Left ventricle myocardium superior (tissue), 1 donor: ENCODE measurements around the gene C2CD2. TPM values are rescaled to one million over a fixed set of nuclear protein-coding genes. Genes with fewer than 3 reads are reported as not detected.

Experiments
- ATAC-seq: fragments of 200-7000 bp; cut with Tn5 transposase; one replicate; pipeline ENCODE4 v1.9.1; 2020; ENCODE audit warnings: mild to moderate bottlenecking, moderate library complexity
- DNase-seq: peaks from one replicate; pipeline ENCODE4 v3.0.0-alpha.2; 2020
- intact Hi-C: fragments of 100-400 bp; cut with micrococcal nuclease; formaldehyde crosslinking; loops from one replicate; pipeline ENCODE4 v1.11.0; 2022
- total RNA-seq: library from RNA; stranded (reverse); fragmentation: NEBNext Ultra II Directional; extraction: Animal tissue kit (Norgen Biotek cat#: 25700); gene quantifications from one replicate; pipeline ENCODE4 v1.2.1, GENCODE V29; 2021
- donor health status: DM: no; HTN: yes; CAD: no; lungs with severe emphysema.

Gene C2CD2
- total RNA-seq, 1 donor from 2014 or later = 5.2 TPM

DNA sequence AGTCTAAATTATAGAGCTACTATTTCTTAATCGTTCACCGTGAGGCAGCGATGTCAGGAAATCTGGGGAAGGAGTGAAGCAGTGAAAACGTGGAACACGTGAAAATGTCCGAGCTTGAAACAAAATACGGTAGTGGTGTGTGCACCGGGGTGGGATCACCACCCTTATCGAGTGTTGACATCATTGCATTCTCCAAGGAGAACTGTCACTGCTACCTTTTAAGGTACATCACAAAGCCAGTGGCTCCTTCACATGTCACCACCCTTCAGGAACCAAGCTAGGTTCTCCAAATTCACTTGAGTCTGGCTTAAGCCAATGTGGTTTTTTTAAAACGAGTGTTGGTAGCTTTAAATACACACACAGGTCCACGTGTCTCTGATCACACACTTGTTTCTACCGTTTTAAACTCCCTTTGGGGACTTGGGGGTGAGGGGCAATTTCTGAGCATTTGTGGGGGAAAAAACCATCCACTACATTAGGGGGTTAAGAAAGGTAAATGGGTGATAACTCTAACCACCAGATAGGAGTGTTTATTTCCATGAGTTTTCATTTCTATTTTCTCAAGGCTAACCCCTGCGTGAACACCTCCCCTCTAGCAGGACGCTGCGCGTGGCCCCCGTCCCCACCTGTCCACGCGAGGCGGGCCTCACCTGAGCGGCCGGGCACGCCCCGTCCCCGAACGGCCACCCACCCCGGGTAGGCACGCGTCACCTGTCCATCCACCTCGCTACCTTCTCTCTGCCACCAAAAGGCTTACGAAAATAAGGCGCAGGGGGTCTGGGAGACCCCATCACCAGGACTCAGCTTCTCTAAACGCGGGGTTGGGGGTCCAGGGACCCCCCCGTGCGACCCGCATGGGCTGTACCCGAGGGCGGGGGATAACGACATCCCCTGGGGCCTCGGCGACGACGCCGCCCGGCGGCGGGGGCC is 75.7 kb downstream of the C2CD2 start:
- intact Hi-C loops = no loop called here
- peak; percentile 16 for ATAC-seq
- no peak for DNase-seq

GRCh38 chr21:41876928-41877652 is 76.7 kb downstream of the C2CD2 start:
- ATAC-seq (no peak), DNase-seq (no peak)
- intact Hi-C loops = no loop called here

GRCh38 chr21:41876396-41876795 is 77.4 kb downstream of the C2CD2 start:
- ATAC-seq (no peak), DNase-seq (no peak)
- intact Hi-C loops = no loop called here

- intact Hi-C loops = no loop called here
- no peak for DNase-seq
- ATAC-seq = no peak
Measured at GRCh38 chr21:41875086-41875485, 78.7 kb downstream of the C2CD2 start.

GRCh38 chr21:41874611-41875010 is 79.2 kb downstream of the C2CD2 start:
- ATAC-seq (no peak), DNase-seq (no peak)
- intact Hi-C loops = no loop called here

DNA sequence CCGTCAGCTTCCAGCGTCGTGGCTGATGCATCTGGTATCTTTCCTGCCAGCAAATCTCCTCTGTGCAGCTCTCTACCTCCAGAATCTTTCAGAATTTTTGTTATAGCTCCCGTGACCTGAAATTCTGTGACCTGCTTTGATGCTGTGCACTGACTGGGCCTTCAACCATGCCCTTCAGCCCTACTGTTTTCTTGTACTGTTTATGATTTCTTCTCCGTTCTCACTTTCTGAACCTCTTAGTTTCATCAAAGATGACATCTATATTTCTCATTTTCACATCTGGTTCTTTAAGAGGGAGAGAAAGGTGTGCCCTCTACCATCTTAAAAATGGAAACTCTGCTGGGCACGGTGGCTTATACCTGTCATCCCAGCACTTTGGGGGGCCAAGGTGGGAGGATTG is 80.4 kb downstream of the C2CD2 start:
- no peak for ATAC-seq
- intact Hi-C loops = no loop called here
- DNase-seq = no peak

DNA sequence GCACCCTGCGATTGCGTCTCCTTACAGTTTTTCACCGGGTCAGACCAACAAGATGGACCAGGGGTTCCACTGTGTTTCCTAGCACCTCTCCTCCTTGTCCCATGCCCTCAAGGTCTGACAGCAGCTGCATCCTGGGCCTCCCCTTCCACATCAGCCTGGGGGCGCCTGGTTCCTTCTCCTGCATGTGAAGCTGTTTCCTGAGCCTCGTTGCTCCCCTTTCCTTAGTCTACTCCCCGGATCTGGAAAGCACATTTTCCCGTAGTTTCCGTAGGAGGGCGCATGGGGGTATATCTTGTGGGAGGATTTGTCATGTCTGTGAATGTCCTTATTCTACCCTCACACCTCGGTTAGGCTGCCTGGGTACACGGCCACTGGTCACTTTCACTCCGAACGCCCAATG is 80.8 kb downstream of the C2CD2 start:
- no peak for DNase-seq
- intact Hi-C loops = no loop called here
- no peak for ATAC-seq

DNA sequence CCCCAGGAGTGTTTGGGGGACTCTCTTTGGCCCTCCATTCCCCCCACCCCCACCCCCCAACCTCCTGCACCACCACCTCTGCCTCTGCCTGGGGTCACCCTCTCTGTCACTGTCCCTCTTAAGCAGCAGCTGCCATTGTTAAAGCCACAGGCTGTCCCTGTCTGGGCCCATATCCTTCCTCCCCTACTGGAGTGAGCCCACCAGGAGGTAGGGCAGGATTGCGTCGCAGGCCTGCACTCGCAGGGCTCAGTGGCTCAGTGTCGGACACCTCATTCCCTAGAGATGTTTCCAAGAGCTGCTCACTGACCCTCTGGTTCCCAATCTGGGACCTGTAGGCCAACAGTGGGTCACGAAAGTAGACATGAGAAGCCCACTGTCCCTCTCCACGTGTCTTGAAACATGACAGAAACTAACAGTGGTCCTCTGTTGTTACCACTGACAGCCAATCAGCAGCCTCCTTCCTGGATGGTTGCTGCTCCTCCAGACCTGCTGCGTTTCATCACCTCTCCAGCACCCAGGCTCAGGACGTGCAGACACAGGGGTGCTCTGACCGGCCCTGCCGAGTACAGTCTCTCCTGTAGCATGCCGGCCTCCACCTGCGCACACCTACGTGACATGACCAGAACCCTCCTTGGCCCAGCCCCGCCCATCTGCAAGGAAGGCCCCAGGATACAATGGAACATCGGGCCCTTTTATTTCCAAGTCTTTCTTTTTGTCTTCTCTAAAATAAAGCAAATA is 82.4 kb downstream of the C2CD2 start:
- no peak for ATAC-seq
- no peak for DNase-seq
- intact Hi-C loops = no loop called here

DNA sequence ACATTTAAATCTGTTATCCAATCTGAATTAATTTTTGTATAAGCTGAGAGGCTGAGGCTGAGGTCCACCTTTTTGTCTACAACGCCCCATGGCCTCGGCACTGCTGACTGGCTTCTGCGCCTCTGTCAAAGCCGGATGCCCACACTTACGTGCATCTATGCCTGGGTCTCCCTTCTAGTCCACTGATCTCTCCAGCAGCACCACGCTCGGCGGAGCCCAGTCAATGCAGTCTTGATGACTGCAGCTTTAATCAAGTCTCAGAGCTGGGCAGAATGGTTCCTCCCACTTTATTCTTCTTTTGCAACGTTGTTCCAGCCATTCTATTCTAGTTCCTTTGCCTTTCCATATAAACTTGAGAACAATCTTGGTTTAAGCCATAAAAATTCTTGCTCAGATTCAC is 84.0 kb downstream of the C2CD2 start:
- ATAC-seq (no peak), DNase-seq (no peak)
- intact Hi-C loops = no loop called here

GRCh38 chr21:41868062-41868710 is 85.6 kb downstream of the C2CD2 start:
- no peak for ATAC-seq
- intact Hi-C loops = no loop called here
- no peak for DNase-seq

DNA sequence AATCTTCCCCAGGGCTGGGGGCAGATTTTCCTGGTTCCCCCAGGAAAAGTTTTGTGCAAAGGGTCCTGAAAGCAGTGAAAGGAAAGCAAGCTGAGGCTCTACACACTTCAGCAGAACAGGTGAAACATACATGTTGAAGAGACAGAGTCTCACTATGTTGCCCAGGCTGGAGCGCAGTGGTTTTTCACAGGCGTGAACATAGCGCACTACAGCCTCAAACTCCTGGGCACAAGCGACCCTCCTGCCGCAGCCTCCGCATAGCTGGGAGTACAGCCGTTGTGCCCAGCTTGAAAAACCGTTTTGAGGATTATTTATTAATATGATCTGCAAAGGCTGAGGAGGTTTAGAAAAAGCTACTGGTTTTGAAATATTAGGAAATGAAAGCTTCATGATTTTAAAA is 86.5 kb downstream of the C2CD2 start:
- intact Hi-C loops = no loop called here
- ATAC-seq (no peak), DNase-seq (no peak)

DNA sequence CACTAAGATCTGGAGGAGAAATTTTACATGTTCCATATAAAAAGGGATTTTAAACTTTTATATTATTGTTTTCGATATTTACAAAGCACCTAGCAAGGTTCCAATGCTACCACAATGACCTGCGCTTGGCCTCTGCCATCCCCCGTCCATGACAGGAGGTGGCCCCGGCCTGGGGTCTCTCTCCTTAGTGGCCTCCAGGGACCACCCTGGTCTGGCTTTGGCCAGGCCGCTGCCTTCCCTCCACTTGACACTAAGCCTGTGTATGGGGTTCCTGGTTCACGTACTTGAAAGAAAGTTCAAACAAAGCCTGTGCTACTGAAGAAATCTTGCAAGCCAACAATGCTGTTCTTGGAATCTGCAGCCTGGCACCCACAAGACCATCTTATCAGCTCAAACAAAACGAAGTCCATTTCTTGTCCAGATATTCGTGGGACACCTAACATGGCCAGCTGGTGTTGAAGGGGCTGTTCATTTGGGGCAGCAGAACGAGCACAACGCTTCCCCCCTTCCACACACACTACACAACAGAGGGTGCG is 87.5 kb downstream of the C2CD2 start:
- ATAC-seq (no peak), DNase-seq (no peak)
- intact Hi-C loops = no loop called here

GRCh38 chr21:41865002-41865777 is 88.6 kb downstream of the C2CD2 start:
- ATAC-seq (no peak), DNase-seq (no peak)
- intact Hi-C loops = no loop called here

DNA sequence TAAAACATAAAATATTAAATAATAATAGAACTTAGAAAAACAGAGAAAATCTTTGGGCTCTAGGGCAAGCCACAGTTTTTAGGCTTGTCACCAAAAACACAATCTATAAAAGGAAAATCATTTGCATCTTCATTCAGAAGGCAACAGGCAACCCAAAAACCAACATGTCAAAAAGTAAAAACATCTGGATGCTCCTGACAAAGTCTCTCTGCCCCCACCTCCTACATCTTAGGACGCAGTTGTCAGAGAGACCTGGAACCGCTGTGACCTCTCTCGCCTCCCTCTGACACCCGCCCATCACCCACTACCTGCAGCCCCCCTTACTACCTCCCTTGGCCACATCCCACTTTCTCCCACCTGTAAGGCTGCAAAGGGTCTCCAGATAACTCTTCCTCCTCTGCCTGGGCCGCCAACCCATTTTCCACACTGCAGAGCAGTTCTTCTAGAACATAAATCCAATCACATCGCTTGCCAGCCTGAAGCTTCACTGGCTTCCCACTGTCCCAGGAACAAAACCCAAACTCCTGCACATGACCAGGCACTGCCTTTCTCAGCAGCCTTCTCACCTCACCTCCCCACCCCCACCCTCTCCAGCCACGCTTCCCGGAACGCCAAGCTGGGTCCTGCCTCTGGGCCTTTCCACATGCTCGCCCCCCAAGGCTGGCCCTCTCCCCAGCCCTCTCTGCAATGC is 89.4 kb downstream of the C2CD2 start:
- no peak for ATAC-seq
- DNase-seq = no peak
- intact Hi-C loops = no loop called here

GRCh38 chr21:41863439-41863740 is 90.4 kb downstream of the C2CD2 start:
- no peak for ATAC-seq
- intact Hi-C loops = no loop called here
- DNase-seq = no peak

DNA sequence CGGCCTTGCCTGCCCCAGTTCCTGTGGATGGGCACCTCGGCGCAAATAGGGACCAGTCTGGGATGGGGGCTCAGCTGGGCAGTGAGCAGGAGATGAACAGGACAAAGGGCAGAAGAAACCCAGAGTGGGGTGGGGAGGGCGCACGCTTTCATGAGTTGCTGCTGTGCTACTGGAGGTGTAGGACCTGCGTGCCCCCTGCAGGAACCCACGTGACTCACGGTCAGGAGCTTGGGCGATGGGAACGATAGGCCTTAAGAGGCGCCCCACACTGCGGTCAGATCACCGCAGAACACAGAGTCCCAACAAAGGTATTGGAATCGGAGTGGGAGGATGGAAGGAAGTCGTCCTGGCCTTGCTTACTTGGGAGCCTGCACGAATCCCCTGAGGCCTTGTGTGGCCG is 91.8 kb downstream of the C2CD2 start:
- intact Hi-C loops = no loop called here
- no peak for DNase-seq
- no peak for ATAC-seq

DNA sequence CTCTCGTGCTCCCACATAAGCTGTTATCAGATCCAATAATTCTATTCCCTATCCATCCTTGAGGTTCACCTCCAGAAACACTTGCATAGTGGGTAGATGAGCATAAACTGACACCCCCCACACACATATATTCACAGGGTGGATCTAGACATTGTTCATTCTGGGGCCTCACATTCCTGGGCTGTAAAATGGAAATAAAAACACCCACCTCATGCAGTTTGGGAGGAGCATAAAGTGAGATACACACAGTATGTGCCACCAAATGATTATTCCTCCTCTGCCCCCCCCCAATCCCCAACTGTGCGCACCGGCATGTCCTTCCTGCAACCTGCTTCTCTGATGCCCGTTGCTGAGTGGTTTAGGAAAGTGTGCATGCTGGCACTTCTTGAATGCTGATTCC is 92.6 kb downstream of the C2CD2 start:
- intact Hi-C loops = no loop called here
- no peak for DNase-seq
- no peak for ATAC-seq

GRCh38 chr21:41859297-41859980 is 94.4 kb downstream of the C2CD2 start:
- no peak for ATAC-seq
- intact Hi-C loops = no loop called here
- DNase-seq = no peak
